A673 (cell line): ENCODE results near the gene TUBA3E.
"Not testable (repeated sequence)": the region's sequence is repeated elsewhere in the genome, so short reads cannot be mapped to it uniquely, and the experiment has no call there.

Source experiments
- CTCF ChIP-seq: fragments of 300-800, 200-600 bp; sonication (generic); conservative IDR thresholded peaks from 2 replicates; pipeline ENCODE4 v1.5.1; 2017; ENCODE audit warnings: low read depth, mild to moderate bottlenecking, antibody characterized with exemption, low read length, moderate library complexity, mixed read lengths
- EZH2 ChIP-seq: fragments of 200-600 bp; sonication (generic); IDR thresholded peaks from 2 replicates; pipeline ENCODE4 v1.6.1; 2017; ENCODE audit warnings: borderline replicate concordance, low read depth, mild to moderate bottlenecking, mixed read lengths, antibody characterized with exemption, low read length; ENCODE audit not compliant: poor library complexity, severe bottlenecking

DNA sequence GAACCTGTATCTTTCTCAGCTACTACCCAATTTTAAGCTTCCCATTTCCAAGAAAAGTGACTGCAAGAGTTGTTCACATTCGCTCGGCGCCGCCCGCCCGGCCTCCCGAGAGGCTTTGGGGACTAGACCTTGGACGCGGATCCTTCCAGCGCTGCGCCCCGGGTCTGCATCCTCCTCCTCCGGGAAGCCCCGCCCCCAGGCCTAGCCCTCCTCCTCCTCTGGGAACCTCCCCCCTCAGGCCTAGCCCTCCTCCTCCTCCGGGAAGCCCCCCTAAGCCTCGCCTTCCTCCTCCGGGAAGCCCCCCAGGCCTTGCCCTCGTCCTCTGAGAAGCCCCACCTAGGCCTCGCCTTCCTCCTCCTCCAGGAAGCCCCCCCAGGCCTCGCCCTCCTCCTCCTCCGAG, 29.8 kb upstream of the TUBA3E start:
- TF ChIP-seq CTCF, EZH2: not testable (repeated sequence)
